Regular cardiac myocyte (primary cell): Measurements from ENCODE around the gene SPRN. TPM values are rescaled to one million over a fixed set of nuclear protein-coding genes. Genes with fewer than 3 reads are reported as not detected.

ENCODE experiments used
- total RNA-seq: library from RNA; depleted of rRNA; stranded (reverse); fragments of >200 nt; gene quantifications from 2 replicates; pipeline ENCODE4 v1.2.3, GENCODE V29; 2014

The SPRN gene
- 0.28 and 0.38 TPM in 2 replicates for total RNA-seq

GRCh38 chr10:133424601-133425000 lies at the start of gene SPRN:
Gene SPRN, minus strand, starts transcription at chr10:133424625. Its CDS starts 944 bp downstream, at chr10:133423681.

GRCh38 chr10:133453516-133454203 lies 29.2 kb upstream of the SPRN start, which contains the start of gene SCART1:
Gene SCART1, plus strand, starts transcription at chr10:133453945. Its CDS starts 53 bp downstream, at chr10:133453998.

GRCh38 chr10:133394064-133394663 lies 30.3 kb downstream of the SPRN start, which contains the start of gene MTG1:
Gene MTG1, plus strand, starts transcription at chr10:133394157. Its CDS starts 64 bp downstream, at chr10:133394221.

GRCh38 chr10:133379152-133379800 lies 45.1 kb downstream of the SPRN start, which contains the start of gene PAOX:
Gene PAOX, plus strand, starts transcription at chr10:133379262. Its CDS starts 55 bp downstream, at chr10:133379317.

GRCh38 chr10:133373174-133374090 lies 51.0 kb downstream of the SPRN start, which contains the start of gene ECHS1:
Gene ECHS1, minus strand, starts transcription at chr10:133373354. Its CDS starts 21 bp downstream, at chr10:133373333.

Other genes starting within 250 kb of the SPRN start
- not detected in 2 replicates for gene UTF1, start 194.4 kb downstream of the SPRN start, total RNA-seq
- not detected in 2 replicates for gene VENTX, start 186.8 kb downstream of the SPRN start, total RNA-seq
- gene ADAM8, start 147.8 kb downstream of the SPRN start, total RNA-seq: 0.85 and 1.3 TPM in 2 replicates
- gene TUBGCP2, start 115.8 kb downstream of the SPRN start, total RNA-seq: 39.2 and 83.8 TPM in 2 replicates
- gene ZNF511, start 115.7 kb downstream of the SPRN start, total RNA-seq: 13.2 and 38.5 TPM in 2 replicates
- gene CALY, start 87.7 kb downstream of the SPRN start, total RNA-seq: not detected in 2 replicates
- not detected in 2 replicates for gene PRAP1, start 77.3 kb downstream of the SPRN start, total RNA-seq
- 10.7 and 15.5 TPM in 2 replicates for gene FUOM, start 66.6 kb downstream of the SPRN start, total RNA-seq
- gene ECHS1, start 51.3 kb downstream of the SPRN start, total RNA-seq: 62.6 and 88.2 TPM in 2 replicates
- 4.8 and 6.2 TPM in 2 replicates for gene PAOX, start 45.4 kb downstream of the SPRN start, total RNA-seq
- 20.9 and 34.5 TPM in 2 replicates for gene MTG1, start 30.5 kb downstream of the SPRN start, total RNA-seq
- 0.77 and 1.1 TPM in 2 replicates for gene SCART1, start 29.3 kb upstream of the SPRN start, total RNA-seq
- 0.19 and 0.28 TPM in 2 replicates for gene CYP2E1, start 102.7 kb upstream of the SPRN start, total RNA-seq
- 0.19 TPM in 1 of 2 replicates, not detected in the other for gene SYCE1, start 141.0 kb upstream of the SPRN start, total RNA-seq
- gene FRG2B, start 202.2 kb upstream of the SPRN start, total RNA-seq: not detected in 2 replicates